Stomach (tissue), 9 donors: ENCODE data around the gene REPS1. TPM values are rescaled to one million over a fixed set of nuclear protein-coding genes. Genes with fewer than 3 reads are reported as not detected.

ENCODE experiments used
- DNase-seq, 2 donors: peaks; one replicate each; pipeline versions ENCODE4 v3.0.0 to v3.0.0-alpha.2; 2013 to 2019
- H3K27ac ChIP-seq, 5 donors: fragments of 200-600 bp in 4 of 5; sonication (generic) in 4 of 5; one replicate each; pipeline ENCODE4 v1.5.1; 2013 to 2019; ENCODE audit warnings: mild to moderate bottlenecking in 1 of 5, moderate library complexity in 1 of 5
- H3K27me3 ChIP-seq, 3 donors: fragments of 200-600 bp; sonication (generic); one replicate each; pipeline ENCODE4 v1.5.1; 2017 to 2019; ENCODE audit warnings: mixed run types in 1 of 3
- H3K36me3 ChIP-seq, 4 donors: fragments of 200-600 bp; sonication (generic); 1 replicate in 3 of 4; 2 replicates in 1 of 4; pipeline ENCODE4 v1.5.1; 2016 to 2019
- H3K4me1 ChIP-seq, 4 donors: fragments of 200-600 bp; sonication (generic); one replicate each; pipeline ENCODE4 v1.5.1; 2016 to 2019
- H3K4me3 ChIP-seq, 4 donors: fragments of 200-600 bp; sonication (generic) in 3 of 4; one replicate each; pipeline ENCODE4 v1.5.1; 2016 to 2019; ENCODE audit warnings: mild to moderate bottlenecking in 1 of 4
- H3K9me3 ChIP-seq, 4 donors: fragments of 200-600 bp; sonication (generic); one replicate each; pipeline ENCODE4 v1.5.1; 2016 to 2019
- CTCF ChIP-seq, 7 experiments: fragments of 450-650 bp in 4 of 7; fragments of 200-600 bp in 3 of 7; sonication (generic) in 3 of 7; IDR thresholded peaks; one replicate each; pipeline ENCODE4 v1.5.1; 2016 to 2019; ENCODE audit warnings: antibody characterized with exemption in 7 of 7, control low read depth in 2 of 7, mild to moderate bottlenecking in 1 of 7
- EP300 ChIP-seq: sonication (generic); formaldehyde crosslinking; IDR thresholded peaks from one replicate; pipeline ENCODE4 v1.6.1; 2017; ENCODE audit warnings: antibody characterized with exemption
- POLR2A ChIP-seq, 4 donors: fragments of 450-650 bp; IDR thresholded peaks; one replicate each; pipeline ENCODE4 v1.6.1; 2016; ENCODE audit warnings: antibody characterized with exemption in 4 of 4, control low read depth in 2 of 4, mild to moderate bottlenecking in 1 of 4, moderate library complexity in 1 of 4
- POLR2AphosphoS5 ChIP-seq, 3 donors: sonication (generic); formaldehyde crosslinking; IDR thresholded peaks; one replicate each; pipeline ENCODE4 v1.6.1; 2016; ENCODE audit warnings: antibody characterized with exemption in 3 of 3
- WGBS, 5 donors: extraction: QIAGEN DNeasy Blood & Tissue Kit in 3 of 5; methylation state at CpG; one replicate each; pipeline versions ENCODE4 v1.1.5 to v1.1.7; 2013 to 2018; 5-methylcytosine and 5-hydroxymethylcytosine counted together
- intact Hi-C: fragments of 100-400 bp; cut with DNase I; formaldehyde crosslinking; loops from one replicate; pipeline ENCODE4 v1.15.1; 2023; ENCODE audit warnings: low total_unique reads
- polyA plus RNA-seq, 3 donors: library from polyadenylated mRNA; stranded (reverse); fragments of 200-250 nt; gene quantifications; one replicate each; pipeline ENCODE4 v1.2.3, GENCODE V29; 2013
- total RNA-seq, 5 donors: library from RNA; depleted of rRNA; stranded (reverse); fragments of >200 nt; gene quantifications; one replicate each; pipeline versions ENCODE4 v1.1.0 to v1.2.3, GENCODE V29; 2014 to 2016
- donor health status: healthy with polysubstance abuse.
- donor health status: Bipolar disorder and iron deficiency.
- donor health status: healthy.

REPS1 gene
- total and polyA plus RNA-seq, 8 donors, result 11.8 to 85.4 (median 41.6) TPM

- Histone ChIP-seq H3K27ac (no peak overlapping the region), H3K4me3 (no peak overlapping the region), H3K9me3 (no peaks in the 10 kb centered on the region), H3K4me1 (peaks cover 11 to 66% (median 38%) of the 10 kb centered on the region in 4 donors), H3K27me3 (no peaks in the 10 kb centered on the region), H3K36me3 (no peaks in the 10 kb centered on the region)
- no peak for DNase-seq
- WGBS, 5 donors, result 90 to 98% (median 96%) methylated on average over 2 of the region's 2 CpGs
- no peak for TF ChIP-seq EP300
- no peak for TF ChIP-seq POLR2A (IDR thresholded peaks at IDR 0.05)
- TF ChIP-seq POLR2AphosphoS5 (IDR thresholded peaks at IDR 0.05), result no peak
- no peak for TF ChIP-seq CTCF (IDR thresholded peaks at IDR 0.05)
- intact Hi-C loops, result no loop called here
Measured at GRCh38 chr6:138965971-138966370, 22.1 kb downstream of the REPS1 start.

GRCh38 chr6:138965291-138965874, 22.7 kb downstream of the REPS1 start:
- no peak overlapping the region for H3K4me3 ChIP-seq
- no peak for DNase-seq
- TF ChIP-seq CTCF (IDR thresholded peaks at IDR 0.05) (no peak), EP300 (no peak), POLR2A (IDR thresholded peaks at IDR 0.05) (no peak), POLR2AphosphoS5 (IDR thresholded peaks at IDR 0.05) (no peak)
- no peak overlapping the region for H3K27ac ChIP-seq
- no peaks in the 10 kb centered on the region for H3K27me3 ChIP-seq
- no peaks in the 10 kb centered on the region for H3K36me3 ChIP-seq
- 85 to 92% (median 86%) methylated on average over 4 of the region's 4 CpGs for WGBS, 5 donors
- H3K4me1 ChIP-seq, result peaks cover 5 to 60% (median 33%) of the 10 kb centered on the region in 4 donors
- H3K9me3 ChIP-seq, result no peaks in the 10 kb centered on the region
- intact Hi-C loops, result no loop called here

GRCh38 chr6:138964012-138964411, 24.0 kb downstream of the REPS1 start:
- intact Hi-C loops, result no loop called here
- TF ChIP-seq POLR2AphosphoS5 (IDR thresholded peaks at IDR 0.05), result no peak
- TF ChIP-seq POLR2A (IDR thresholded peaks at IDR 0.05), result no peak
- no peak for TF ChIP-seq EP300
- no peak for TF ChIP-seq CTCF (IDR thresholded peaks at IDR 0.05)
- no peak overlapping the region for H3K27ac ChIP-seq
- H3K9me3 ChIP-seq, result no peaks in the 10 kb centered on the region
- H3K4me1 ChIP-seq, result peaks cover 0 to 55% (median 29%) of the 10 kb centered on the region in 4 donors
- H3K36me3 ChIP-seq, result no peaks in the 10 kb centered on the region
- no peak overlapping the region for H3K4me3 ChIP-seq
- no peaks in the 10 kb centered on the region for H3K27me3 ChIP-seq
- DNase-seq, result no peak
- 96 to 100% (median 98%) methylated on average over 1 of the region's 1 CpG for WGBS, 5 donors

GRCh38 chr6:138963531-138963930, 24.5 kb downstream of the REPS1 start:
- peaks cover 3 to 51% (median 30%) of the 10 kb centered on the region in 4 donors for H3K4me1 ChIP-seq
- intact Hi-C loops, result no loop called here
- TF ChIP-seq EP300, result no peak
- no peak for TF ChIP-seq CTCF (IDR thresholded peaks at IDR 0.05)
- TF ChIP-seq POLR2A (IDR thresholded peaks at IDR 0.05), result no peak
- no peak for TF ChIP-seq POLR2AphosphoS5 (IDR thresholded peaks at IDR 0.05)

More at GRCh38 chr6:138963531-138963930, 24.5 kb downstream of the REPS1 start:
- H3K27me3 ChIP-seq, result no peaks in the 10 kb centered on the region
- no peaks in the 10 kb centered on the region for H3K36me3 ChIP-seq
- no peak for DNase-seq
- 37 to 64% (median 59%) methylated on average over 3 of the region's 3 CpGs for WGBS, 5 donors
- H3K4me3 ChIP-seq, result no peak overlapping the region
- H3K9me3 ChIP-seq, result no peaks in the 10 kb centered on the region
- H3K27ac ChIP-seq, result no peak overlapping the region
